CD4-positive, alpha-beta T cell (primary cell): ENCODE measurements around the gene GPX4. TPM values are rescaled to one million over a fixed set of nuclear protein-coding genes. Genes with fewer than 3 reads are reported as not detected.
A peak's percentile ranks its signal among the peaks of the same experiment; 100 is the strongest.
"Not testable (repeated sequence)": the region's sequence is repeated elsewhere in the genome, so short reads cannot be mapped to it uniquely, and the experiment has no call there.

ENCODE experiments used
- ATAC-seq: fragments of 200-7000 bp; cut with Tn5 transposase; one replicate; pipeline ENCODE4 v1.10.0; 2022; ENCODE audit warnings: mild to moderate bottlenecking; ENCODE audit not compliant: poor library complexity
- CTCF ChIA-PET: fragments of 350-600 bp; sonication (Branson Sonifier 250); formaldehyde crosslinking; loops from one replicate; lab custom pipeline; 2021; ENCODE audit warnings: antibody characterized with exemption, inconsistent platforms; lab: Charles Lee
- POLR2A ChIA-PET: fragments of 350-600 bp; sonication (Branson Sonifier 250); formaldehyde crosslinking; loops from one replicate; lab custom pipeline; 2021; ENCODE audit warnings: antibody characterized with exemption, inconsistent platforms; lab: Charles Lee
- DNase-seq, 14 experiments: peaks; one replicate each; pipeline ENCODE4 v3.0.0-alpha.2; 2013 to 2020; ENCODE audit warnings: mixed read lengths in 2 of 14
- H3K27ac ChIP-seq, 2 donors: one replicate each; pipeline versions ENCODE4 v1.5.1 to v1.7.0; 2013; ENCODE audit warnings: low read length in 2 of 2, low read depth in 1 of 2, mild to moderate bottlenecking in 1 of 2
- H3K27me3 ChIP-seq, 2 experiments: 1 replicate in 1 of 2; 2 replicates in 1 of 2; pipeline versions ENCODE4 v1.6.1 to v1.7.0; 2013; ENCODE audit warnings: low read length in 2 of 2, control low read depth in 1 of 2, mild to moderate bottlenecking in 1 of 2, moderate library complexity in 1 of 2; ENCODE audit not compliant: insufficient read depth in 2 of 2, control insufficient read depth in 1 of 2
- H3K36me3 ChIP-seq: one replicate; pipeline ENCODE4 v1.6.1; 2013; ENCODE audit warnings: low read length, control low read depth; ENCODE audit not compliant: insufficient read depth
- H3K4me1 ChIP-seq: one replicate; pipeline ENCODE4 v1.6.1; 2013; ENCODE audit warnings: low read length, control low read depth; ENCODE audit not compliant: insufficient read depth
- H3K4me3 ChIP-seq: one replicate; pipeline ENCODE4 v1.5.1; 2013; ENCODE audit warnings: mild to moderate bottlenecking, low read length, moderate library complexity
- H3K9me3 ChIP-seq, 2 experiments: 1 replicate in 1 of 2; 2 replicates in 1 of 2; pipeline versions ENCODE4 v1.6.1 to v1.7.0; 2013; ENCODE audit warnings: low read length in 2 of 2, mild to moderate bottlenecking in 2 of 2, control low read depth in 1 of 2, moderate library complexity in 1 of 2; ENCODE audit not compliant: control insufficient read depth in 1 of 2, insufficient read depth in 1 of 2
- H3K27ac Mint-ChIP-seq: one replicate; pipeline ENCODE4 v1.8.0; 2020; ENCODE audit warnings: mixed read lengths
- H3K27me3 Mint-ChIP-seq: one replicate; pipeline ENCODE4 v1.8.0; 2021; ENCODE audit warnings: mixed read lengths
- H3K36me3 Mint-ChIP-seq: one replicate; pipeline ENCODE4 v1.8.0; 2021; ENCODE audit warnings: low read depth, mixed read lengths
- H3K4me1 Mint-ChIP-seq: one replicate; pipeline ENCODE4 v1.8.0; 2021; ENCODE audit warnings: low read depth, mixed read lengths
- H3K4me3 Mint-ChIP-seq: one replicate; pipeline ENCODE4 v1.8.0; 2020; ENCODE audit warnings: mild to moderate bottlenecking, mixed read lengths
- H3K9me3 Mint-ChIP-seq: one replicate; pipeline ENCODE4 v1.8.0; 2020; ENCODE audit warnings: mixed read lengths
- CTCF ChIP-seq: fragments of 200-600 bp; IDR thresholded peaks from one replicate; pipeline ENCODE4 v1.8.0; 2022; ENCODE audit warnings: antibody characterized with exemption, mild to moderate bottlenecking
- intact Hi-C, 2 experiments: fragments of 100-400 bp; cut with DNase I in 1 of 2; cut with micrococcal nuclease in 1 of 2; formaldehyde crosslinking; loops; one replicate each; pipeline versions ENCODE4 v1.15.1 to v1.9.0; 2023 to 2025; cut with DNase I, micrococcal nuclease
- total RNA-seq, 174 experiments: library from RNA in 2 of 174; stranded (reverse) in 2 of 174; gene quantifications; one replicate each; pipeline ENCODE4 v1.2.3 and lab custom pipeline; 2021 to 2026

GPX4 gene
- total RNA-seq, 2 experiments from 2014 or later = 174 to 175 TPM

GRCh38 chr19:1113030-1113985 lies 9.5 kb downstream of the GPX4 start:
- POLR2A ChIA-PET = interaction anchor here (0.6 to 1.9 kb wide), 13 partner anchors 8 to 156 kb away, joined by 3 to 14 read pairs (median 4); partner anchors contain the start of genes ABCA7, ARHGAP45, CIRBP and SBNO2
- Mint-ChIP-seq H3K4me3 (no peak overlapping the region), H3K4me1 (no peaks in the 10 kb centered on the region), H3K27me3 (no peaks in the 10 kb centered on the region), H3K36me3 (peaks cover 11% of the 10 kb centered on the region), H3K9me3 (no peaks in the 10 kb centered on the region), H3K27ac (peak overlapping the region; percentile 30)
- CTCF ChIA-PET = interaction anchor here (0.6 to 2.4 kb wide), 23 partner anchors 10 to 154 kb away, joined by 3 to 48 read pairs (median 5); no protein-coding TSS in a partner anchor
- peaks cover 16% of the 10 kb centered on the region for H3K4me1 ChIP-seq
- H3K27me3 ChIP-seq = no peaks in the 10 kb centered on the region
- H3K9me3 ChIP-seq = peaks cover 0 to 4% of the 10 kb centered on the region in 2 experiments
- intact Hi-C loops = loop anchor here (1.0 to 5.0 kb wide), 2 partner anchors 79 to 127 kb away; no protein-coding TSS in a partner anchor
- H3K4me3 ChIP-seq = no peak overlapping the region
- ATAC-seq (peak; percentile 87), DNase-seq (peak; percentile 73 to 94 (median 80))
- H3K36me3 ChIP-seq = peaks cover 79% of the 10 kb centered on the region
- H3K27ac ChIP-seq = peak overlapping the region; percentile 21 to 22
- TF ChIP-seq CTCF = peak; percentile 85

- Histone ChIP-seq H3K36me3 (peaks cover 82% of the 10 kb centered on the region), H3K27me3 (no peaks in the 10 kb centered on the region), H3K4me1 (peaks cover 16% of the 10 kb centered on the region), H3K9me3 (peaks cover 0 to 4% of the 10 kb centered on the region in 2 experiments), H3K27ac (no peak overlapping the region), H3K4me3 (no peak overlapping the region)
- Mint-ChIP-seq H3K4me1 (no peaks in the 10 kb centered on the region), H3K4me3 (no peak overlapping the region), H3K27me3 (no peaks in the 10 kb centered on the region), H3K27ac (peak overlapping the region; percentile 30), H3K36me3 (peaks cover 17% of the 10 kb centered on the region), H3K9me3 (no peaks in the 10 kb centered on the region)
- intact Hi-C loops = loop anchor here (1.0 to 5.0 kb wide), 2 partner anchors 78 to 126 kb away; no protein-coding TSS in a partner anchor
- CTCF ChIA-PET = interaction anchor here (0.6 to 2.4 kb wide), 23 partner anchors 9 to 153 kb away, joined by 3 to 48 read pairs (median 5); no protein-coding TSS in a partner anchor
- DNase-seq = peak in 2 of 14 experiments; percentile 8 to 52
- no peak for TF ChIP-seq CTCF
- no peak for ATAC-seq
- POLR2A ChIA-PET = interaction anchor here (0.9 to 1.9 kb wide), 10 partner anchors 9 to 155 kb away, joined by 3 to 14 read pairs (median 4); partner anchors contain the start of genes ABCA7, ARHGAP45 and CIRBP
Observed at GRCh38 chr19:1113986-1114483, 10.2 kb downstream of the GPX4 start.

GRCh38 chr19:1114728-1115127 lies 10.9 kb downstream of the GPX4 start:
- H3K9me3 Mint-ChIP-seq, H3K4me1 Mint-ChIP-seq, H3K4me3 Mint-ChIP-seq, H3K27me3 ChIP-seq, ATAC-seq, H3K27ac ChIP-seq, H3K27me3 Mint-ChIP-seq, H3K4me3 ChIP-seq, H3K27ac Mint-ChIP-seq, H3K9me3 ChIP-seq, DNase-seq: not testable (repeated sequence)
- Histone ChIP-seq H3K4me1 (peaks cover 16% of the 10 kb centered on the region), H3K36me3 (peaks cover 82% of the 10 kb centered on the region)
- CTCF ChIA-PET = interaction anchor here (2.1 kb wide), 1 partner anchor 89 kb away, joined by 9 read pairs; no protein-coding TSS in a partner anchor
- peaks cover 20% of the 10 kb centered on the region for H3K36me3 Mint-ChIP-seq
- intact Hi-C loops = loop anchor here (5.0 kb wide), 1 partner anchor 78 kb away; no protein-coding TSS in a partner anchor
- POLR2A ChIA-PET = interaction anchor here (1.0 kb wide), 1 partner anchor 47 kb away, joined by 3 read pairs; the partner anchor contains the start of gene ARHGAP45
